ENCODE measurements around the gene ABCG5.

ABCG5 gene

GRCh38 chr2:43823751-43824150, 14.9 kb downstream of the ABCG5 start:
- H3K4me1 ChIP-seq (ENCODE audit: insufficient read depth, low read length): no peaks in the 10 kb centered on the region

GRCh38 chr2:43822839-43823238, 15.8 kb downstream of the ABCG5 start:
- no peaks in the 10 kb centered on the region for H3K9me3 ChIP-seq (ENCODE audit: low read length)
- H3K27ac ChIP-seq (ENCODE audit: low read depth, low read length): no peak overlapping the region
- no peak overlapping the region for H3K9ac ChIP-seq (ENCODE audit: low read length)
- H3K4me3 ChIP-seq (ENCODE audit: low read depth in 1 of 2, low read length in 2 of 2): no peak overlapping the region
- no peaks in the 10 kb centered on the region for H3K27me3 ChIP-seq (ENCODE audit: control insufficient read depth in 1 of 2, insufficient read depth in 2 of 2, low read length in 2 of 2)
- no peaks in the 10 kb centered on the region for H3K4me1 ChIP-seq (ENCODE audit: insufficient read depth, low read length)
- no peaks in the 10 kb centered on the region for H3K36me3 ChIP-seq (ENCODE audit: insufficient read depth, low read length)

More at GRCh38 chr2:43823751-43824150, 14.9 kb downstream of the ABCG5 start:
- Histone ChIP-seq H3K9ac (ENCODE audit: low read length) (no peak overlapping the region), H3K4me3 (ENCODE audit: low read depth in 1 of 2, low read length in 2 of 2) (no peak overlapping the region), H3K9me3 (ENCODE audit: low read length) (no peaks in the 10 kb centered on the region), H3K27ac (ENCODE audit: low read depth, low read length) (no peak overlapping the region), H3K36me3 (ENCODE audit: insufficient read depth, low read length) (no peaks in the 10 kb centered on the region), H3K27me3 (ENCODE audit: control insufficient read depth in 1 of 2, insufficient read depth in 2 of 2, low read length in 2 of 2) (no peaks in the 10 kb centered on the region)

GRCh38 chr2:43819491-43820163, 19.0 kb downstream of the ABCG5 start:
- H3K4me1 ChIP-seq (ENCODE audit: insufficient read depth, low read length): no peaks in the 10 kb centered on the region
- H3K4me3 ChIP-seq (ENCODE audit: low read depth in 1 of 2, low read length in 2 of 2): no peak overlapping the region
- no peaks in the 10 kb centered on the region for H3K27me3 ChIP-seq (ENCODE audit: control insufficient read depth in 1 of 2, insufficient read depth in 2 of 2, low read length in 2 of 2)
- H3K27ac ChIP-seq (ENCODE audit: low read depth, low read length): no peak overlapping the region
- H3K9ac ChIP-seq (ENCODE audit: low read length): no peak overlapping the region
- H3K9me3 ChIP-seq (ENCODE audit: low read length): no peaks in the 10 kb centered on the region
- no peaks in the 10 kb centered on the region for H3K36me3 ChIP-seq (ENCODE audit: insufficient read depth, low read length)

GRCh38 chr2:43818761-43819160, 19.9 kb downstream of the ABCG5 start:
- Histone ChIP-seq H3K9me3 (ENCODE audit: low read length) (no peaks in the 10 kb centered on the region), H3K4me1 (ENCODE audit: insufficient read depth, low read length) (no peaks in the 10 kb centered on the region), H3K36me3 (ENCODE audit: insufficient read depth, low read length) (no peaks in the 10 kb centered on the region), H3K4me3 (ENCODE audit: low read depth in 1 of 2, low read length in 2 of 2) (no peak overlapping the region), H3K27me3 (ENCODE audit: control insufficient read depth in 1 of 2, insufficient read depth in 2 of 2, low read length in 2 of 2) (no peaks in the 10 kb centered on the region), H3K9ac (ENCODE audit: low read length) (no peak overlapping the region), H3K27ac (ENCODE audit: low read depth, low read length) (no peak overlapping the region)

- H3K9me3 ChIP-seq (ENCODE audit: low read length): no peaks in the 10 kb centered on the region
- no peak overlapping the region for H3K27ac ChIP-seq (ENCODE audit: low read depth, low read length)
- H3K36me3 ChIP-seq (ENCODE audit: insufficient read depth, low read length): no peaks in the 10 kb centered on the region
- no peaks in the 10 kb centered on the region for H3K4me1 ChIP-seq (ENCODE audit: insufficient read depth, low read length)
- H3K9ac ChIP-seq (ENCODE audit: low read length): no peak overlapping the region
- no peak overlapping the region for H3K4me3 ChIP-seq (ENCODE audit: low read depth in 1 of 2, low read length in 2 of 2)
- H3K27me3 ChIP-seq (ENCODE audit: control insufficient read depth in 1 of 2, insufficient read depth in 2 of 2, low read length in 2 of 2): no peaks in the 10 kb centered on the region
Observed at GRCh38 chr2:43814711-43815110, 23.9 kb downstream of the ABCG5 start.

- H3K36me3 ChIP-seq (ENCODE audit: insufficient read depth, low read length): no peaks in the 10 kb centered on the region
- H3K9ac ChIP-seq (ENCODE audit: low read length): no peak overlapping the region
- H3K27me3 ChIP-seq (ENCODE audit: control insufficient read depth in 1 of 2, insufficient read depth in 2 of 2, low read length in 2 of 2): no peaks in the 10 kb centered on the region
- no peaks in the 10 kb centered on the region for H3K4me1 ChIP-seq (ENCODE audit: insufficient read depth, low read length)
- no peak overlapping the region for H3K4me3 ChIP-seq (ENCODE audit: low read depth in 1 of 2, low read length in 2 of 2)
- H3K27ac ChIP-seq (ENCODE audit: low read depth, low read length): no peak overlapping the region
- H3K9me3 ChIP-seq (ENCODE audit: low read length): no peaks in the 10 kb centered on the region
Observed at GRCh38 chr2:43812947-43813346, 25.7 kb downstream of the ABCG5 start.

GRCh38 chr2:43812006-43812405, 26.6 kb downstream of the ABCG5 start:
- Histone ChIP-seq H3K27ac (ENCODE audit: low read depth, low read length) (no peak overlapping the region), H3K4me3 (ENCODE audit: low read depth in 1 of 2, low read length in 2 of 2) (no peak overlapping the region), H3K27me3 (ENCODE audit: control insufficient read depth in 1 of 2, insufficient read depth in 2 of 2, low read length in 2 of 2) (no peaks in the 10 kb centered on the region), H3K9me3 (ENCODE audit: low read length) (no peaks in the 10 kb centered on the region), H3K4me1 (ENCODE audit: insufficient read depth, low read length) (no peaks in the 10 kb centered on the region), H3K9ac (ENCODE audit: low read length) (no peak overlapping the region), H3K36me3 (ENCODE audit: insufficient read depth, low read length) (no peaks in the 10 kb centered on the region)

- no peaks in the 10 kb centered on the region for H3K27me3 ChIP-seq (ENCODE audit: control insufficient read depth in 1 of 2, insufficient read depth in 2 of 2, low read length in 2 of 2)
- H3K4me1 ChIP-seq (ENCODE audit: insufficient read depth, low read length): no peaks in the 10 kb centered on the region
- H3K9me3 ChIP-seq (ENCODE audit: low read length): no peaks in the 10 kb centered on the region
- no peak overlapping the region for H3K4me3 ChIP-seq (ENCODE audit: low read depth in 1 of 2, low read length in 2 of 2)
- no peaks in the 10 kb centered on the region for H3K36me3 ChIP-seq (ENCODE audit: insufficient read depth, low read length)
- H3K27ac ChIP-seq (ENCODE audit: low read depth, low read length): no peak overlapping the region
- no peak overlapping the region for H3K9ac ChIP-seq (ENCODE audit: low read length)
Observed at GRCh38 chr2:43810888-43811287, 27.8 kb downstream of the ABCG5 start.

GRCh38 chr2:43810452-43810851, 28.2 kb downstream of the ABCG5 start:
- H3K4me1 ChIP-seq (ENCODE audit: insufficient read depth, low read length): no peaks in the 10 kb centered on the region
- peaks cover 2% of the 10 kb centered on the region for H3K36me3 ChIP-seq (ENCODE audit: insufficient read depth, low read length)
- no peak overlapping the region for H3K27ac ChIP-seq (ENCODE audit: low read depth, low read length)
- H3K9me3 ChIP-seq (ENCODE audit: low read length): no peaks in the 10 kb centered on the region
- no peak overlapping the region for H3K9ac ChIP-seq (ENCODE audit: low read length)
- H3K4me3 ChIP-seq (ENCODE audit: low read depth in 1 of 2, low read length in 2 of 2): no peak overlapping the region
- no peaks in the 10 kb centered on the region for H3K27me3 ChIP-seq (ENCODE audit: control insufficient read depth in 1 of 2, insufficient read depth in 2 of 2, low read length in 2 of 2)

- H3K36me3 ChIP-seq (ENCODE audit: insufficient read depth, low read length): peaks cover 13% of the 10 kb centered on the region
- H3K4me3 ChIP-seq (ENCODE audit: low read depth in 1 of 2, low read length in 2 of 2): no peak overlapping the region
- H3K4me1 ChIP-seq (ENCODE audit: insufficient read depth, low read length): no peaks in the 10 kb centered on the region
- no peaks in the 10 kb centered on the region for H3K9me3 ChIP-seq (ENCODE audit: low read length)
- no peak overlapping the region for H3K27ac ChIP-seq (ENCODE audit: low read depth, low read length)
- H3K9ac ChIP-seq (ENCODE audit: low read length): no peak overlapping the region
- no peaks in the 10 kb centered on the region for H3K27me3 ChIP-seq (ENCODE audit: control insufficient read depth in 1 of 2, insufficient read depth in 2 of 2, low read length in 2 of 2)
Observed at GRCh38 chr2:43806719-43807031, 32.0 kb downstream of the ABCG5 start.

GRCh38 chr2:43803113-43803512, 35.5 kb downstream of the ABCG5 start:
- H3K4me3 ChIP-seq (ENCODE audit: low read depth in 1 of 2, low read length in 2 of 2): no peak overlapping the region
- H3K27me3 ChIP-seq (ENCODE audit: control insufficient read depth in 1 of 2, insufficient read depth in 2 of 2, low read length in 2 of 2): no peaks in the 10 kb centered on the region
- H3K4me1 ChIP-seq (ENCODE audit: insufficient read depth, low read length): no peaks in the 10 kb centered on the region
- H3K9ac ChIP-seq (ENCODE audit: low read length): no peak overlapping the region
- H3K27ac ChIP-seq (ENCODE audit: low read depth, low read length): no peak overlapping the region
- no peaks in the 10 kb centered on the region for H3K9me3 ChIP-seq (ENCODE audit: low read length)
- peaks cover 13% of the 10 kb centered on the region for H3K36me3 ChIP-seq (ENCODE audit: insufficient read depth, low read length)

GRCh38 chr2:43802135-43802534, 36.5 kb downstream of the ABCG5 start:
- H3K27me3 ChIP-seq (ENCODE audit: control insufficient read depth in 1 of 2, insufficient read depth in 2 of 2, low read length in 2 of 2): no peaks in the 10 kb centered on the region
- no peak overlapping the region for H3K27ac ChIP-seq (ENCODE audit: low read depth, low read length)
- no peaks in the 10 kb centered on the region for H3K4me1 ChIP-seq (ENCODE audit: insufficient read depth, low read length)
- no peak overlapping the region for H3K4me3 ChIP-seq (ENCODE audit: low read depth in 1 of 2, low read length in 2 of 2)
- H3K9me3 ChIP-seq (ENCODE audit: low read length): no peaks in the 10 kb centered on the region
- no peak overlapping the region for H3K9ac ChIP-seq (ENCODE audit: low read length)
- peaks cover 13% of the 10 kb centered on the region for H3K36me3 ChIP-seq (ENCODE audit: insufficient read depth, low read length)
